Gastrocnemius medialis (tissue), 4 donors: ENCODE data around the gene OR2Z1. TPM values are rescaled to one million over a fixed set of nuclear protein-coding genes. Genes with fewer than 3 reads are reported as not detected.
"Not testable (repeated sequence)": the region's sequence is repeated elsewhere in the genome, so short reads cannot be mapped to it uniquely, and the experiment has no call there.

ENCODE experiments used
- ATAC-seq, 2 donors: fragments of 150-250 bp; one replicate each; pipeline ENCODE4 v1.9.1; 2016
- DNase-seq, 2 donors: peaks; one replicate each; pipeline ENCODE4 v3.0.0-alpha.2; 2019
- H3K27ac ChIP-seq, 4 donors: fragments of 200-600 bp; sonication (generic); 1 replicate in 1 of 4; 2 replicates in 3 of 4; pipeline ENCODE4 v1.5.1; 2016 to 2018; ENCODE audit warnings: mild to moderate bottlenecking in 2 of 4, moderate library complexity in 1 of 4
- H3K27me3 ChIP-seq, 3 donors: fragments of 200-600 bp; sonication (generic) in 2 of 3; 1 replicate in 1 of 3; 2 replicates in 2 of 3; pipeline versions ENCODE4 v1.5.1 to v1.6.0; 2016 to 2019; ENCODE audit warnings: mild to moderate bottlenecking in 1 of 3, moderate library complexity in 1 of 3
- H3K36me3 ChIP-seq, 2 donors: fragments of 200-600 bp; sonication (generic) in 1 of 2; one replicate each; pipeline ENCODE4 v1.5.1; 2017 to 2018
- H3K4me1 ChIP-seq, 2 donors: fragments of 200-600 bp; sonication (generic) in 1 of 2; one replicate each; pipeline ENCODE4 v1.5.1; 2016 to 2017; ENCODE audit warnings: mild to moderate bottlenecking in 2 of 2
- H3K4me3 ChIP-seq, 4 donors: fragments of 200-600 bp; sonication (generic) in 3 of 4; 1 replicate in 1 of 4; 2 replicates in 3 of 4; pipeline ENCODE4 v1.5.1; 2016 to 2019; ENCODE audit warnings: mild to moderate bottlenecking in 2 of 4
- H3K9me3 ChIP-seq, 3 donors: fragments of 200-600 bp; sonication (generic) in 2 of 3; 1 replicate in 1 of 3; 2 replicates in 2 of 3; pipeline ENCODE4 v1.5.1; 2016 to 2019
- POLR2A ChIP-seq, 2 donors: fragments of 450-650 bp; IDR thresholded peaks; one replicate each; pipeline ENCODE4 v1.6.1; 2017; ENCODE audit warnings: antibody characterized with exemption in 2 of 2, mild to moderate bottlenecking in 2 of 2, moderate library complexity in 2 of 2
- in situ Hi-C, 4 donors: fragments of 200-750 bp; cut with MboI; loops; one replicate each; pipeline versions ENCODE4 v1.15.0 to v1.8.0; 2017; ENCODE audit warnings: low sequenced_read_pairs in 4 of 4
- intact Hi-C: fragments of 100-400 bp; cut with DNase I; formaldehyde crosslinking; loops from one replicate; pipeline ENCODE4 v1.15.1; 2023; ENCODE audit warnings: low total_unique reads
- total RNA-seq, 4 donors: library from RNA; depleted of rRNA; stranded (reverse); fragments of >200 nt; gene quantifications; one replicate each; pipeline versions ENCODE4 v1.1.0 to v1.2.3, GENCODE V29; 2016
- TF ChIP-seq, protein P1 (sequence below), 5 experiments: fragments of 450-650 bp in 3 of 5; fragments of 200-600 bp in 2 of 5; sonication (generic) in 2 of 5; IDR thresholded peaks in 4 of 5; conservative IDR thresholded peaks in 1 of 5; 1 replicate in 4 of 5; 2 replicates in 1 of 5; pipeline ENCODE4 v1.5.1; 2016 to 2019; ENCODE audit warnings: antibody characterized with exemption in 5 of 5, mild to moderate bottlenecking in 3 of 5, moderate library complexity in 3 of 5

OR2Z1 gene
- total RNA-seq, 4 donors from 2014 or later = not detected

DNA sequence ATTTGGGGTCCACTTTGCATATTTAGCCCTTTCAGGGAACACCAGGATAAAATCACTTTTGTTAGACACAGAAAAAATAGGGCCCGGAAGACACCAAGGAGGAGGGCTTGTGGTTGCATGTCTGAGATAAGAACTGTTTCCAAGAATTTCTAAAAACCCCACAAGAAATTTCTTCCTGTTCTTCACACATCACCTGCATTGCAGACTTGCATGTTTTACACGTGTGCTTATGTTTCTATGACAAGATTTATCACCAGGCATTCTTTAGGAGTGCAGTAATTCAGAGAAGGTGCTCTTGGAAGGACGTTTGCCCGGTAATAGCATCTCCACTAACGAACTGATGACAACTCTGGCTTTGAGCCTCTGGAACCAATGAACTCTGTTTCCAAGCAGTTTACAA lies 15.7 kb upstream of the OR2Z1 start:
- no peaks in the 10 kb centered on the region for H3K4me1 ChIP-seq
- ATAC-seq (no peak), DNase-seq (no peak)
- no peak overlapping the region for H3K4me3 ChIP-seq
- in situ Hi-C loops (no loop called here), intact Hi-C loops (no loop called here)
- TF ChIP-seq, protein P1, sequence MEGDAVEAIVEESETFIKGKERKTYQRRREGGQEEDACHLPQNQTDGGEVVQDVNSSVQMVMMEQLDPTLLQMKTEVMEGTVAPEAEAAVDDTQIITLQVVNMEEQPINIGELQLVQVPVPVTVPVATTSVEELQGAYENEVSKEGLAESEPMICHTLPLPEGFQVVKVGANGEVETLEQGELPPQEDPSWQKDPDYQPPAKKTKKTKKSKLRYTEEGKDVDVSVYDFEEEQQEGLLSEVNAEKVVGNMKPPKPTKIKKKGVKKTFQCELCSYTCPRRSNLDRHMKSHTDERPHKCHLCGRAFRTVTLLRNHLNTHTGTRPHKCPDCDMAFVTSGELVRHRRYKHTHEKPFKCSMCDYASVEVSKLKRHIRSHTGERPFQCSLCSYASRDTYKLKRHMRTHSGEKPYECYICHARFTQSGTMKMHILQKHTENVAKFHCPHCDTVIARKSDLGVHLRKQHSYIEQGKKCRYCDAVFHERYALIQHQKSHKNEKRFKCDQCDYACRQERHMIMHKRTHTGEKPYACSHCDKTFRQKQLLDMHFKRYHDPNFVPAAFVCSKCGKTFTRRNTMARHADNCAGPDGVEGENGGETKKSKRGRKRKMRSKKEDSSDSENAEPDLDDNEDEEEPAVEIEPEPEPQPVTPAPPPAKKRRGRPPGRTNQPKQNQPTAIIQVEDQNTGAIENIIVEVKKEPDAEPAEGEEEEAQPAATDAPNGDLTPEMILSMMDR (IDR thresholded peaks at IDR 0.05 in 4 of 5, conservative IDR thresholded peaks at IDR 0.05 in 1 of 5) = no peak
- no peak for TF ChIP-seq POLR2A (IDR thresholded peaks at IDR 0.05)
- no peak overlapping the region for H3K27ac ChIP-seq
- H3K9me3 ChIP-seq = no peaks in the 10 kb centered on the region
- no peaks in the 10 kb centered on the region for H3K27me3 ChIP-seq
- H3K36me3 ChIP-seq = no peaks in the 10 kb centered on the region

DNA sequence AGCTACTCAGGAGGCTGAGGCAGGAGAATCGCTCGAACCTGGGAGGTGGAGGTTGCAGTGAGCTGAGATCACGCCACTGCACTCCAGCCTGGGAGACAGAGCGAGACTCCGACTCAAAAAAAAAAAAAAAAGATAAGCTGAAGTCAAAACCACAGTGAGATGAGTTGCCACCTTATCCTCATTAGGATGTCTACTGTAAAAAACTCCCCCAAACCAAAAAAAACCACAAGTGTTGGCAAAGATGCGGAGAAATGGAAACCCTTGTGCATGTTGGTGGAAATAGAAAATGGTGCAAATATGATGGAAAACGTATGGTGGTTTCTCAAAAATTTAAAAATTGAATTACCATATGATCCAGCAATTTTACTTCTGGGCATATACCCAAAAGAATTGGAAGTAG lies 11.1 kb upstream of the OR2Z1 start:
- H3K4me1 ChIP-seq, H3K36me3 ChIP-seq, H3K27ac ChIP-seq, H3K27me3 ChIP-seq, intact Hi-C loops, DNase-seq, ATAC-seq, in situ Hi-C loops, H3K9me3 ChIP-seq, H3K4me3 ChIP-seq: not testable (repeated sequence)

DNA sequence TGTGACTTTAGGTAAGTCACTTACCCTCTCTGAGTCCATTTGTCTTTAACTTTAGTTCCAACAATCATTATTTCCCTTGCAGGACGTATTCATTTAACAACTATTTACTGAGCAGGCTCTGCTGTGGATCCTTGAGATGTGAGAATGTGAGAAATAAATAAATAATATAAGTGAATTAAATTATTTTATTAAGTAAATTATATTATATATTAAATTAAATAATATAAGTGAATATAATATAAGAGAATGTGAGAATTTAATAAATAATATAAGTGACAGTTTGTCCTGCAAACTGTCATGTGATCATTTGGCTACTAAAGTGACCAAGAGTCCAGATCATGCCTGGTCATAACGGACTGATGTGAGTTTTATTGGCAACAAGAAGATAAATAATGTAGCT lies 598 bp downstream of the OR2Z1 start:
- intact Hi-C loops (no loop called here), in situ Hi-C loops (no loop called here)
- DNase-seq = no peak
- no peak for TF ChIP-seq POLR2A (IDR thresholded peaks at IDR 0.05)
- TF ChIP-seq, protein P1 (IDR thresholded peaks at IDR 0.05 in 4 of 5, conservative IDR thresholded peaks at IDR 0.05 in 1 of 5) = no peak
- Histone ChIP-seq H3K4me3 (no peak overlapping the region), H3K9me3 (no peaks in the 10 kb centered on the region), H3K27ac (no peak overlapping the region), H3K4me1 (no peaks in the 10 kb centered on the region), H3K36me3 (no peaks in the 10 kb centered on the region), H3K27me3 (no peaks in the 10 kb centered on the region)
- ATAC-seq = no peak

DNA sequence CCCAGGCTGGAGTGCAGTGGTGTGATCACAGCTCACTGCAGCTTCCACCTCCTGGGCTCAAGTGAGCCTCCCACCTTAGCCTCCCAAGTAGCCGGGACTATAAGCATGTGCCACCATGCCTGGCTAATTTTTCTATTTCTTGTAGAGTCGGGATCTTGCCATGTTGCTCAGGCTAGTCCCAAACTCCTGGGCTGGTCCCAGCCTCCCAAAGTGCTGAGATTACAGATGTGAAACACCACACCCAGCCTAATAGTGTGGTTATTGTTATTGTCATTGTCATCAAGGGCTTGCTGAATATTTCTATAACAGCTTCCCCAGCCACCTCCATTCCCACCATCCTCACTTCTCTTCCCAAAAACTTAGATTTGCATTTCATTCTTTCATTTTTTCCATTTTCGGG lies 2.8 kb downstream of the OR2Z1 start:
- DNase-seq = no peak
- no peaks in the 10 kb centered on the region for H3K36me3 ChIP-seq
- no peaks in the 10 kb centered on the region for H3K27me3 ChIP-seq
- no peak overlapping the region for H3K4me3 ChIP-seq
- no peaks in the 10 kb centered on the region for H3K9me3 ChIP-seq
- TF ChIP-seq POLR2A (IDR thresholded peaks at IDR 0.05) = no peak
- TF ChIP-seq, protein P1 (IDR thresholded peaks at IDR 0.05 in 4 of 5, conservative IDR thresholded peaks at IDR 0.05 in 1 of 5) = no peak
- in situ Hi-C loops (no loop called here), intact Hi-C loops (no loop called here)
- no peaks in the 10 kb centered on the region for H3K4me1 ChIP-seq
- H3K27ac ChIP-seq = no peak overlapping the region
- no peak for ATAC-seq

DNA sequence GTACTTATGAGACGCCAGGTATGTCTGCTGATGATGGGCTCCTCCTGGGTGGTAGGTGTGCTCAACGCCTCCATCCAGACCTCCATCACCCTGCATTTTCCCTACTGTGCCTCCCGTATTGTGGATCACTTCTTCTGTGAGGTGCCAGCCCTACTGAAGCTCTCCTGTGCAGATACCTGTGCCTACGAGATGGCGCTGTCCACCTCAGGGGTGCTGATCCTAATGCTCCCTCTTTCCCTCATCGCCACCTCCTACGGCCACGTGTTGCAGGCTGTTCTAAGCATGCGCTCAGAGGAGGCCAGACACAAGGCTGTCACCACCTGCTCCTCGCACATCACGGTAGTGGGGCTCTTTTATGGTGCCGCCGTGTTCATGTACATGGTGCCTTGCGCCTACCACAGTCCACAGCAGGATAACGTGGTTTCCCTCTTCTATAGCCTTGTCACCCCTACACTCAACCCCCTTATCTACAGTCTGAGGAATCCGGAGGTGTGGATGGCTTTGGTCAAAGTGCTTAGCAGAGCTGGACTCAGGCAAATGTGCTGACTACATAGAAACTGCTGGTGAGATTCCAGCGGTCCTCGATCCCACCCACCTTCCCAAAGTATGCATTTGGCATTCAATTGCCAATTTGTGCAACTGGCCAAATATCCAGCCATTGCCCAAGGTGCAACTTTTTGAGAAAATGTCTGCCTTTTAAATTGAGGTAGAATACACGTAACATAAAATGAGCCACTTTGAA lies 10.2 kb downstream of the OR2Z1 start:
- no peaks in the 10 kb centered on the region for H3K36me3 ChIP-seq
- H3K27me3 ChIP-seq = no peaks in the 10 kb centered on the region
- H3K4me1 ChIP-seq = no peaks in the 10 kb centered on the region
- ATAC-seq (no peak), DNase-seq (no peak)
- intact Hi-C loops = no loop called here
- in situ Hi-C loops = no loop called here
- H3K9me3 ChIP-seq = no peaks in the 10 kb centered on the region
- TF ChIP-seq, protein P1 (IDR thresholded peaks at IDR 0.05 in 4 of 5, conservative IDR thresholded peaks at IDR 0.05 in 1 of 5) = no peak
- no peak for TF ChIP-seq POLR2A (IDR thresholded peaks at IDR 0.05)
- no peak overlapping the region for H3K4me3 ChIP-seq
- no peak overlapping the region for H3K27ac ChIP-seq
